Endothelial cell (in vitro differentiated cells): ENCODE data around the gene IQSEC1. TPM values are rescaled to one million over a fixed set of nuclear protein-coding genes. Genes with fewer than 3 reads are reported as not detected.
A peak's percentile ranks its signal among the peaks of the same experiment; 100 is the strongest.

ENCODE experiments used
- DNase-seq: peaks from one replicate; pipeline ENCODE4 v3.0.0; 2021; ENCODE audit warnings: low spot score
- H3K27ac Mint-ChIP-seq: one replicate; pipeline ENCODE4 v1.8.0; 2021; ENCODE audit warnings: mixed read lengths, inconsistent platforms; ENCODE audit not compliant: unreplicated experiment
- H3K27me3 Mint-ChIP-seq: one replicate; pipeline ENCODE4 v1.8.0; 2021; ENCODE audit warnings: mild to moderate bottlenecking, moderate library complexity, mixed read lengths, inconsistent platforms; ENCODE audit not compliant: unreplicated experiment
- H3K36me3 Mint-ChIP-seq: one replicate; pipeline ENCODE4 v1.8.0; 2021; ENCODE audit warnings: mild to moderate bottlenecking, low read depth, mixed read lengths, inconsistent platforms; ENCODE audit not compliant: unreplicated experiment
- H3K4me1 Mint-ChIP-seq: one replicate; pipeline ENCODE4 v1.8.0; 2021; ENCODE audit warnings: mild to moderate bottlenecking, mixed read lengths, inconsistent platforms; ENCODE audit not compliant: unreplicated experiment
- H3K4me3 Mint-ChIP-seq: one replicate; pipeline ENCODE4 v1.8.0; 2021; ENCODE audit warnings: mild to moderate bottlenecking, mixed read lengths, inconsistent platforms; ENCODE audit not compliant: unreplicated experiment
- H3K9me3 Mint-ChIP-seq: one replicate; pipeline ENCODE4 v1.8.0; 2021; ENCODE audit warnings: mixed read lengths, inconsistent platforms; ENCODE audit not compliant: unreplicated experiment
- total RNA-seq: library from RNA; stranded (reverse); fragmentation: NEBNext Ultra II Directional; extraction: Animal tissue kit (Norgen Biotek cat#: 25700); gene quantifications from one replicate; pipeline ENCODE4 v1.2.1, GENCODE V29; 2021; ENCODE audit not compliant: unreplicated experiment
- TF ChIP-seq, protein P1 (sequence below): fragments of 200-600 bp; sonication (generic); IDR thresholded peaks from one replicate; pipeline ENCODE4 v1.5.0; 2021; ENCODE audit warnings: antibody characterized with exemption; ENCODE audit not compliant: unreplicated experiment

IQSEC1 gene
- total RNA-seq, 1 donor from 2014 or later = 75.3 TPM

DNA sequence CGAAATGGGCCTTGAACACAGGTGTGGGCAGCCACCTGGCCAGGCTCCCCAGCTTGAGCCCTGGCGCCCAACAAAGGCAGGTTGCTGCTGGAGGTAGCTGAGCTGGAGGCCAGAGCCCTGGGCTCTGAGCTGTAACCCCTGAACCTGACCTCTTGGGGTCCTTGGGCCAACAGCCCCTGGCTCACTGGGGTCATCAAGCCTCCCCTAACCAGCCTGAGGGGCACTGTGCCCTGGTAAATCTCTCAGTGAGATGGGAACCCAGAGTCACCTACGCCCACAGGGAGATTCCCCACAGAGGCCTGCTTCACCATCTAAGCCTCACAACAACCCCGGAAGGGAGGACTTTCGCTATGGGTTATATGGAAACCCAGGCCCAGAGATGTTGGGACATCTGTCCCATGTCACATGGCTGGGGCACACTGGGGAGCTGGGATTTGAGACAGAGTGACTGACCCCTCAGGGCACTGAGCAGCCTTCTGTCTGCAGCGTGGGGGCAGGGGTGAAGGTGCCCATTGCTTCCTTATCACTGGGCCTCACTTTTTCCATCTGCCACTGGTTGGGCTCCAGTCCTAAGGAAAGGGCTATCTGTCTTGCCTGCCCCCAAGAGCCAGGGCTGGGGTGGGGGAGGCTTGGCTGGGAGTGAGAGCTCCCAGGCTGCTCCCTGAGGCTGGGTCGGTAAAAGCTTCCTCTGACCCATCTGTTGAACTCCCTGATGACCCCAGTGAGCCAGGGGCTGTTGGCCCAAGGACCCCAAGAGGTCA is 59.1 kb downstream of the IQSEC1 start:
- H3K27me3 Mint-ChIP-seq = peaks cover 18% of the 10 kb centered on the region
- TF ChIP-seq, protein P1, sequence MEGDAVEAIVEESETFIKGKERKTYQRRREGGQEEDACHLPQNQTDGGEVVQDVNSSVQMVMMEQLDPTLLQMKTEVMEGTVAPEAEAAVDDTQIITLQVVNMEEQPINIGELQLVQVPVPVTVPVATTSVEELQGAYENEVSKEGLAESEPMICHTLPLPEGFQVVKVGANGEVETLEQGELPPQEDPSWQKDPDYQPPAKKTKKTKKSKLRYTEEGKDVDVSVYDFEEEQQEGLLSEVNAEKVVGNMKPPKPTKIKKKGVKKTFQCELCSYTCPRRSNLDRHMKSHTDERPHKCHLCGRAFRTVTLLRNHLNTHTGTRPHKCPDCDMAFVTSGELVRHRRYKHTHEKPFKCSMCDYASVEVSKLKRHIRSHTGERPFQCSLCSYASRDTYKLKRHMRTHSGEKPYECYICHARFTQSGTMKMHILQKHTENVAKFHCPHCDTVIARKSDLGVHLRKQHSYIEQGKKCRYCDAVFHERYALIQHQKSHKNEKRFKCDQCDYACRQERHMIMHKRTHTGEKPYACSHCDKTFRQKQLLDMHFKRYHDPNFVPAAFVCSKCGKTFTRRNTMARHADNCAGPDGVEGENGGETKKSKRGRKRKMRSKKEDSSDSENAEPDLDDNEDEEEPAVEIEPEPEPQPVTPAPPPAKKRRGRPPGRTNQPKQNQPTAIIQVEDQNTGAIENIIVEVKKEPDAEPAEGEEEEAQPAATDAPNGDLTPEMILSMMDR = no peak
- peaks cover 9% of the 10 kb centered on the region for H3K36me3 Mint-ChIP-seq
- no peak overlapping the region for H3K4me3 Mint-ChIP-seq
- DNase-seq = no peak
- no peaks in the 10 kb centered on the region for H3K9me3 Mint-ChIP-seq
- no peak overlapping the region for H3K27ac Mint-ChIP-seq
- H3K4me1 Mint-ChIP-seq = peaks cover 18% of the 10 kb centered on the region

DNA sequence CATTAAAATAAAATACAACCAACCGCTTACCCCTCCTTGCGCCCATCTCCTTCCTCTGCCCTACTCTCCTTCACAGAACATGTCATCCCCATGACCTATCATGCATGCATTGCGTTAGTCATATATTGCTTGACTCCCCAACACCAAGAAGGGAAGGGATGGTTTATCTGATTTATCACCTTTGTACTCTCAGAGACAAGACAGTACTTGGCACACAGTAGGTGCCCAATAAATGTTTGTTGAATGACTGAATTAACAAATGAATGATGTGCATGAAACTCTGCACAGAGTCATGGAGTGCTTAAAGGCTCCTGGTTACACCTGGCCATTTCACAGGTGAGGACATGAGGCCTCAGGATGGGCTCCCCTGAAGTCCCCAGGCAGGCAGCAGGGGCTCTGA is 59.7 kb downstream of the IQSEC1 start:
- Mint-ChIP-seq H3K36me3 (peaks cover 10% of the 10 kb centered on the region), H3K9me3 (no peaks in the 10 kb centered on the region), H3K4me1 (peaks cover 19% of the 10 kb centered on the region), H3K27me3 (peaks cover 19% of the 10 kb centered on the region), H3K4me3 (no peak overlapping the region), H3K27ac (no peak overlapping the region)
- TF ChIP-seq, protein P1 = no peak
- DNase-seq = no peak

DNA sequence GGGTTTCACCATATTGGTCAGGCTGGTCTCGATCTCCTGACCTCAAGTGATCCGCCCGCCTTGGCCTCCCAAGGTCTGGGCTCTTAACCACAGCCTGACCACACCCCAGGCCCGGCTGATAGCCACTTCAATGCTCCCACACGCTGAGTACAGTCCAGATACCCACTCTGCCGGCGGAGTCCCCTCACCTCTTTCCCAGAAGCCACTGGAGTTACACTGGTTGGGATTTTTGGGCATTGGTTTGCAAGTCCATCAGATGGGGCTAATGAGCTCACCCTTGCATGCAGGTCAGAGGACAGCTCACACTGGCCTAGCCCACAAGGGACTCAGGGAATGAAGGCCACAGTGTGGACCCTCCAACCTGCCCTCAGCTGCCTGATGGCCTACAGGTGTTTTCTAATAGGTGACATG is 60.1 kb downstream of the IQSEC1 start:
- TF ChIP-seq, protein P1 = no peak
- Mint-ChIP-seq H3K27ac (no peak overlapping the region), H3K9me3 (no peaks in the 10 kb centered on the region), H3K4me1 (peaks cover 23% of the 10 kb centered on the region), H3K36me3 (peaks cover 14% of the 10 kb centered on the region), H3K27me3 (peaks cover 19% of the 10 kb centered on the region), H3K4me3 (no peak overlapping the region)
- DNase-seq = no peak

DNA sequence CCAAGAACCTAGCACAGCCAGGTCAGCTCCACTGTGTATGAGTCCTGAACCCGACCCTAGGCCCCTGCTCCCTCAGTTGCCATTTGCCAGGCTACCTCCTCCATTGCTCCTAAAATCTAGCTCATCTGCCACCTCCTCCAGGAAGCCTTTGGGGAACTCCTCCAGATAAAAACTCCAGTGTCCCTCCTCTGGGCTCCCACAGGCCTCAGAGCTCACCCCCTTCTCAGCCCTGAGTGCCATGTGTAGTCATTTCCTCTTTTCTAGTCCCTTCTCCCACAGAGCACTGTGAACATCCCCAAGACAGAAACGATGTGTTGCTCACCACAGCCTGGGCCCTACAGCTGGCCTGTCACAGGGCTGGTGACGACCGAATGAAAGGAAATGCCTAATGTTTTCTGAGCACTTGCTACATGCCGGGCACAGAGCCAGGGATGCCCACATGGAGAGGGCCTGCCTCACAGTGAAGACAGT is 61.0 kb downstream of the IQSEC1 start:
- DNase-seq = no peak
- H3K4me3 Mint-ChIP-seq = peak overlapping the region; percentile 47
- peaks cover 13% of the 10 kb centered on the region for H3K27me3 Mint-ChIP-seq
- H3K36me3 Mint-ChIP-seq = peaks cover 14% of the 10 kb centered on the region
- TF ChIP-seq, protein P1 = no peak
- H3K27ac Mint-ChIP-seq = no peak overlapping the region
- no peaks in the 10 kb centered on the region for H3K9me3 Mint-ChIP-seq
- peaks cover 23% of the 10 kb centered on the region for H3K4me1 Mint-ChIP-seq

DNA sequence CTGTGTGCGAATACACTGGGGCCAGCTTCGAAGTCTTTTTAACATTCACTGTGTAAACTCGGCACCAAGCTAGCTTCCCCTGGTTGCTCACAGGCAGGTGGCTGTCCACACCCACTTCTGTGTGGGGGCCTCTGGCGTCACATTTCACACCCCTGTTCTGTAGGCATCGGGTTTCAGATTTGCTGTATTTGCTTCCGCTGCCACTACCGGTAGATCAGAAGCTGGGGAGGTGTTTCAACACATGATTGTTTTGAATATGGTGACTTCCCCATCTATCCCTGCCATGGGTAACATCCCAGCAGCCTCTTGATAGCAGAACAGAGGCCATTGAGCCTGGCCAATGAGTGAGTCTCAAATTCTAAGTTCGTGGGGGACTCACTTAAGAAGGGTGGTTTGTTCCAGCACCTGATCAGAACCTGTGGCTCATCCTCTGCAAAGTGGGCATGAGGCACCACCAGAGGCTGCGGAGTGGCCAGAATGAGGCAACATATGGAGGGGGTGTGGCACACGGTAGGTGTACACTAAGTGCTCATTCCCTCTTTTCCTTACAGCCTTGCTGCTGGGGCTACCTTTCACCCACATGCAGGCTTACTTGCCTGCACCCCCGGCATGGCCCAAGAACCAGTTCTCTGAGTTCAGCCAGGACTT is 61.5 kb downstream of the IQSEC1 start:
- H3K27me3 Mint-ChIP-seq = peaks cover 11% of the 10 kb centered on the region
- peaks cover 23% of the 10 kb centered on the region for H3K4me1 Mint-ChIP-seq
- TF ChIP-seq, protein P1 = no peak
- DNase-seq = no peak
- H3K27ac Mint-ChIP-seq = no peak overlapping the region
- peaks cover 9% of the 10 kb centered on the region for H3K36me3 Mint-ChIP-seq
- no peaks in the 10 kb centered on the region for H3K9me3 Mint-ChIP-seq
- no peak overlapping the region for H3K4me3 Mint-ChIP-seq
